Esophagus squamous epithelium (tissue), 5 donors: ENCODE results near the gene OR6N1. TPM values are rescaled to one million over a fixed set of nuclear protein-coding genes. Genes with fewer than 3 reads are reported as not detected.
A peak's percentile ranks its signal among the peaks of the same experiment; 100 is the strongest.

Experiments
- DNase-seq: peaks from one replicate; lab custom pipeline; 2025; lab: John Stamatoyannopoulos, UW
- H3K27ac ChIP-seq, 4 donors: fragments of 200-600 bp; sonication (generic); one replicate each; pipeline ENCODE4 v1.5.1; 2016 to 2019; ENCODE audit warnings: mild to moderate bottlenecking in 1 of 4
- H3K27me3 ChIP-seq, 4 donors: fragments of 200-600 bp; sonication (generic); 1 replicate in 3 of 4; 2 replicates in 1 of 4; pipeline versions ENCODE4 v1.5.1 to v1.6.0; 2017 to 2021; ENCODE audit warnings: antibody characterized with exemption in 1 of 4
- H3K36me3 ChIP-seq, 3 donors: fragments of 200-600 bp; sonication (generic); one replicate each; pipeline ENCODE4 v1.5.1; 2016 to 2019
- H3K4me1 ChIP-seq, 3 donors: fragments of 200-600 bp; sonication (generic); one replicate each; pipeline ENCODE4 v1.5.1; 2017 to 2019
- H3K4me3 ChIP-seq, 4 donors: fragments of 200-600 bp; sonication (generic); 1 replicate in 3 of 4; 2 replicates in 1 of 4; pipeline ENCODE4 v1.5.1; 2016 to 2019; ENCODE audit warnings: mild to moderate bottlenecking in 2 of 4, moderate library complexity in 1 of 4
- H3K9me3 ChIP-seq, 3 donors: fragments of 200-600 bp; sonication (generic); one replicate each; pipeline ENCODE4 v1.5.1; 2016 to 2019
- CTCF ChIP-seq, 6 experiments: fragments of 450-650 bp in 4 of 6; fragments of 200-600 bp in 2 of 6; sonication (generic) in 2 of 6; IDR thresholded peaks; one replicate each; pipeline ENCODE4 v1.5.1; 2016 to 2019; ENCODE audit warnings: antibody characterized with exemption in 6 of 6, mild to moderate bottlenecking in 4 of 6, moderate library complexity in 4 of 6
- POLR2A ChIP-seq, 4 donors: fragments of 450-650 bp; IDR thresholded peaks; one replicate each; pipeline ENCODE4 v1.6.1; 2017; ENCODE audit warnings: antibody characterized with exemption in 4 of 4, mild to moderate bottlenecking in 4 of 4, moderate library complexity in 3 of 4
- WGBS, 2 donors: methylation state at CpG; one replicate each; pipeline ENCODE4 v1.1.5; 2018; 5-methylcytosine and 5-hydroxymethylcytosine counted together
- intact Hi-C: fragments of 100-400 bp; cut with DNase I; formaldehyde crosslinking; loops from one replicate; pipeline ENCODE4 v1.15.0; 2022
- total RNA-seq, 4 donors: library from RNA; depleted of rRNA; stranded (reverse); fragments of >200 nt; gene quantifications; one replicate each; pipeline ENCODE4 v1.1.0, GENCODE V29; 2016
- donor health status: DM: yes; HTN: yes; CAD: no.

Gene OR6N1
- total RNA-seq, 4 donors from 2014 or later: not detected

GRCh38 chr1:158800526-158800925 lies 28.5 kb upstream of the OR6N1 start:
- no peak for DNase-seq
- WGBS, 2 donors: 70 to 73% methylated on average over 2 of the region's 2 CpGs
- Histone ChIP-seq H3K27ac (no peak overlapping the region), H3K36me3 (no peaks in the 10 kb centered on the region), H3K9me3 (no peaks in the 10 kb centered on the region), H3K27me3 (no peaks in the 10 kb centered on the region), H3K4me1 (no peaks in the 10 kb centered on the region), H3K4me3 (no peak overlapping the region)
- intact Hi-C loops: no loop called here
- TF ChIP-seq POLR2A (IDR thresholded peaks at IDR 0.05) (no peak), CTCF (IDR thresholded peaks at IDR 0.05) (no peak)

DNA sequence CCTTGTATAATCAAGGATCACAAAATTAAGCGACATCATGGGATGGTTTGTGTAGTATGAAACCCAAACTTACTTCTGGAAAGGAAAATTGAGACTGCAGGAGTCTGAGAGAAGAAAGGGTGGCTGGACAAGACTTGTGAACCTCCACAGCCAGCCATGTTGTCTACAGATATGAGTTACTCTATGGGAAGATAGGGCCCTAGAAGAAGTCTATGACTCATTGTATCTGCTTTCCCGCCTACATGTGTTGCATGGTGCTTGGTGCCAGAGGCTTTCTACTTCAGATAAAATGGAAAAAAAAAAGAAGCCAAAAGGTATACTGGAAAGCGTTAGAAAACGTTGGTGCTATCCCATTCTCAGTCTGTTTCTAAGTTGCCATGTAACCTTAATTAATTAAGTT lies 27.7 kb upstream of the OR6N1 start:
- 72% methylated on average over 4 of the region's 4 CpGs for WGBS, 2 donors
- no peaks in the 10 kb centered on the region for H3K9me3 ChIP-seq
- H3K4me1 ChIP-seq: no peaks in the 10 kb centered on the region
- intact Hi-C loops: no loop called here
- no peak for DNase-seq
- no peak overlapping the region for H3K4me3 ChIP-seq
- no peak overlapping the region for H3K27ac ChIP-seq
- no peaks in the 10 kb centered on the region for H3K36me3 ChIP-seq
- no peaks in the 10 kb centered on the region for H3K27me3 ChIP-seq
- TF ChIP-seq POLR2A (IDR thresholded peaks at IDR 0.05) (no peak), CTCF (IDR thresholded peaks at IDR 0.05) (no peak)

GRCh38 chr1:158798531-158798930 lies 26.5 kb upstream of the OR6N1 start:
- Histone ChIP-seq H3K27ac (no peak overlapping the region), H3K9me3 (no peaks in the 10 kb centered on the region), H3K4me3 (no peak overlapping the region), H3K4me1 (no peaks in the 10 kb centered on the region), H3K36me3 (no peaks in the 10 kb centered on the region), H3K27me3 (no peaks in the 10 kb centered on the region)
- 56 to 57% methylated on average over 3 of the region's 3 CpGs for WGBS, 2 donors
- intact Hi-C loops: no loop called here
- no peak for DNase-seq
- peak in 2 of 6 experiments; percentile 4 to 6 for TF ChIP-seq CTCF (IDR thresholded peaks at IDR 0.05)
- no peak for TF ChIP-seq POLR2A (IDR thresholded peaks at IDR 0.05)

GRCh38 chr1:158794247-158794646 lies 22.3 kb upstream of the OR6N1 start:
- no peaks in the 10 kb centered on the region for H3K27me3 ChIP-seq
- intact Hi-C loops: no loop called here

DNA sequence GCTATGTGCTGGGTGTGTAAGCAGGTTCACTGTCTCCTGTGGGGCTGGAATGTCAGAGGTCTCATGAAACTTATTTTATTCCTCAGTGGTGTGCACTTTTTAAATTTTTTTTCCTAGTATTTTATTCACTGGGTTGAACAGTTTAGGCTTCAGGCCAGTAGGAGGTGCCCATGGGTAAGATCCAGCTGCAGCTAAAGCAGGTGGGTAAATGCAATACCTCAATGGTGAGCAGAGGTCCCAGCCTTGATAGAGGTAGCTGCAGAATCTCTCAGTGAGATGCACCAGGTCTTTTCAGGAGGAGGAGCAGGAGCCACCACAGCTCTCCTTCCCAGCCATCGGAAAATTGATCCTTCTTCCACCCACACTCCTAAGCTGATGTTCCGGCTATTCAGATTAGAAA lies 21.6 kb upstream of the OR6N1 start:
- no peaks in the 10 kb centered on the region for H3K27me3 ChIP-seq
- H3K4me3 ChIP-seq: no peak overlapping the region
- H3K4me1 ChIP-seq: no peaks in the 10 kb centered on the region
- no peaks in the 10 kb centered on the region for H3K9me3 ChIP-seq
- intact Hi-C loops: no loop called here
- H3K36me3 ChIP-seq: no peaks in the 10 kb centered on the region
- DNase-seq: no peak
- WGBS, 2 donors: 77 to 92% methylated on average over 2 of the region's 2 CpGs
- TF ChIP-seq CTCF (IDR thresholded peaks at IDR 0.05) (peak in 1 of 6 experiments; percentile 41), POLR2A (IDR thresholded peaks at IDR 0.05) (no peak)
- H3K27ac ChIP-seq: no peak overlapping the region

More at GRCh38 chr1:158794247-158794646, 22.3 kb upstream of the OR6N1 start:
- 53 to 75% methylated on average over 1 to 3 of the region's 6 CpGs for WGBS, 2 donors
- H3K36me3 ChIP-seq: no peaks in the 10 kb centered on the region
- H3K4me1 ChIP-seq: no peaks in the 10 kb centered on the region
- no peak for DNase-seq
- no peak overlapping the region for H3K4me3 ChIP-seq
- H3K9me3 ChIP-seq: no peaks in the 10 kb centered on the region
- TF ChIP-seq CTCF (IDR thresholded peaks at IDR 0.05): no peak
- TF ChIP-seq POLR2A (IDR thresholded peaks at IDR 0.05): no peak
- H3K27ac ChIP-seq: no peak overlapping the region
